MM.1S (cell line): ENCODE data around the gene RPS28.
"Not testable (repeated sequence)": the region's sequence is repeated elsewhere in the genome, so short reads cannot be mapped to it uniquely, and the experiment has no call there.

Experiments used
- DNase-seq: peaks from one replicate; pipeline ENCODE4 v3.0.0-alpha.2; 2015
- H2AFZ ChIP-seq: fragments of 300-600 bp; sonication (generic); 2 replicates; pipeline ENCODE4 v1.6.0; 2016; ENCODE audit warnings: antibody characterized with exemption, low read length
- H3F3A ChIP-seq: fragments of 300-600 bp; sonication (generic); 2 replicates; pipeline ENCODE4 v1.6.1; 2016; ENCODE audit warnings: mild to moderate bottlenecking, antibody characterized with exemption, low read length, moderate library complexity, mixed read lengths; ENCODE audit not compliant: insufficient read depth
- H3K27ac ChIP-seq: fragments of 300-600 bp; sonication (generic); 2 replicates; pipeline ENCODE4 v1.5.1; 2016; ENCODE audit warnings: mild to moderate bottlenecking, low read length
- H3K27me3 ChIP-seq: fragments of 300-600 bp; sonication (generic); replicated peaks from 2 replicates; pipeline ENCODE4 v1.6.0; 2016; ENCODE audit warnings: low read length; ENCODE audit not compliant: insufficient read depth
- H3K36me3 ChIP-seq: fragments of 300-600 bp; sonication (generic); replicated peaks from 2 replicates; pipeline ENCODE4 v1.6.1; 2016; ENCODE audit warnings: mild to moderate bottlenecking, low read length, mixed read lengths; ENCODE audit not compliant: insufficient read depth
- H3K4me1 ChIP-seq: fragments of 300-600 bp; sonication (generic); 2 replicates; pipeline ENCODE4 v1.6.1; 2016; ENCODE audit warnings: low read length, mixed read lengths
- H3K4me2 ChIP-seq: fragments of 300-600 bp; sonication (generic); 2 replicates; pipeline ENCODE4 v1.6.0; 2016; ENCODE audit warnings: low read depth, low read length
- H3K4me3 ChIP-seq: fragments of 300-600 bp; sonication (generic); 2 replicates; pipeline ENCODE4 v1.5.1; 2016; ENCODE audit warnings: low read length, mixed read lengths
- H3K79me2 ChIP-seq: fragments of 300-600 bp; sonication (generic); 2 replicates; pipeline ENCODE4 v1.6.1; 2016; ENCODE audit warnings: mixed run types, low read length, mixed read lengths
- H3K9ac ChIP-seq: fragments of 300-600 bp; sonication (generic); 2 replicates; pipeline ENCODE4 v1.6.1; 2016; ENCODE audit warnings: low read length, mixed read lengths
- H3K9me2 ChIP-seq: fragments of 300-600 bp; sonication (generic); replicated peaks from 2 replicates; pipeline ENCODE4 v1.6.1; 2016; ENCODE audit warnings: mild to moderate bottlenecking, low read length, mixed read lengths; ENCODE audit not compliant: insufficient read depth
- H3K9me3 ChIP-seq: fragments of 300-600 bp; sonication (generic); replicated peaks from 2 replicates; pipeline ENCODE4 v1.6.1; 2016; ENCODE audit warnings: mild to moderate bottlenecking, low read length, mixed read lengths; ENCODE audit not compliant: insufficient read depth
- H4K20me1 ChIP-seq: fragments of 300-600 bp; sonication (generic); 2 replicates; pipeline ENCODE4 v1.6.1; 2016; ENCODE audit warnings: mild to moderate bottlenecking, low read length, moderate library complexity, mixed read lengths; ENCODE audit not compliant: insufficient read depth
- CTCF ChIP-seq: fragments of 300-600 bp; sonication (generic); IDR thresholded peaks from 2 replicates; pipeline ENCODE4 v1.5.1; 2016; ENCODE audit warnings: antibody characterized with exemption, low read length, mixed read lengths
- EZH2 ChIP-seq: fragments of 300-600 bp; sonication (generic); optimal IDR thresholded peaks from 2 replicates; pipeline ENCODE3; 2017; ENCODE audit warnings: low read depth, mild to moderate bottlenecking, antibody characterized with exemption, low read length, mixed read lengths
- EZH2phosphoT487 ChIP-seq: fragments of 300-600 bp; sonication (generic); IDR thresholded peaks from 2 replicates; pipeline ENCODE4 v1.6.1; 2018; ENCODE audit warnings: antibody characterized with exemption, low read length

The RPS28 gene

GRCh38 chr19:8338835-8339234 is 17.5 kb downstream of the RPS28 start:
- no peak overlapping the region for H3K27ac ChIP-seq
- no peak overlapping the region for H3K9ac ChIP-seq
- H3K27me3 ChIP-seq: peaks cover 81% of the 10 kb centered on the region
- TF ChIP-seq EZH2: no peak
- H3K4me1 ChIP-seq: no peaks in the 10 kb centered on the region
- no peaks in the 10 kb centered on the region for H3K79me2 ChIP-seq
- no peak for DNase-seq
- H3K4me2 ChIP-seq: no peak overlapping the region
- no peaks in the 10 kb centered on the region for H3K9me3 ChIP-seq
- no peaks in the 10 kb centered on the region for H3K9me2 ChIP-seq
- no peaks in the 10 kb centered on the region for H3K36me3 ChIP-seq
- H3F3A ChIP-seq: no peaks in the 10 kb centered on the region; the same call in 1 of the 2 replicates
- no peaks in the 10 kb centered on the region; the same call in 1 of the 2 replicates for H4K20me1 ChIP-seq
- no peak overlapping the region for H2AFZ ChIP-seq
- no peak overlapping the region for H3K4me3 ChIP-seq

- no peaks in the 10 kb centered on the region for H3K4me1 ChIP-seq
- TF ChIP-seq CTCF: peak; percentile 16
- TF ChIP-seq EZH2: no peak
- H3K27ac ChIP-seq: no peak overlapping the region
These were observed 19.2 kb downstream of the RPS28 start for GRCh38 chr19:8340341-8341096.

GRCh38 chr19:8341504-8341903 is 20.2 kb downstream of the RPS28 start:
- H3K36me3 ChIP-seq, H2AFZ ChIP-seq, H3K4me1 ChIP-seq: not testable (repeated sequence)

More at GRCh38 chr19:8340341-8341096, 19.2 kb downstream of the RPS28 start:
- DNase-seq: no peak
- Histone ChIP-seq H3K4me3 (no peak overlapping the region), H3K36me3 (no peaks in the 10 kb centered on the region), H3K9me3 (no peaks in the 10 kb centered on the region), H2AFZ (no peak overlapping the region), H3K9ac (no peak overlapping the region), H3K79me2 (no peaks in the 10 kb centered on the region), H4K20me1 (no peaks in the 10 kb centered on the region), H3K9me2 (no peaks in the 10 kb centered on the region), H3F3A (no peaks in the 10 kb centered on the region; the same call in 1 of the 2 replicates), H3K27me3 (peaks cover 86% of the 10 kb centered on the region), H3K4me2 (no peak overlapping the region)

GRCh38 chr19:8342316-8342683 is 21.0 kb downstream of the RPS28 start:
- H3K9ac ChIP-seq: no peak overlapping the region
- no peak overlapping the region for H3K4me2 ChIP-seq

More at GRCh38 chr19:8341504-8341903, 20.2 kb downstream of the RPS28 start:
- not testable (repeated sequence) for H3K4me3 ChIP-seq, H3K79me2 ChIP-seq, H3F3A ChIP-seq, H3K9me3 ChIP-seq, H3K27ac ChIP-seq, H3K9me2 ChIP-seq, H3K9ac ChIP-seq, H4K20me1 ChIP-seq, H3K4me2 ChIP-seq, DNase-seq
- peaks cover 76% of the 10 kb centered on the region for H3K27me3 ChIP-seq

More at GRCh38 chr19:8342316-8342683, 21.0 kb downstream of the RPS28 start:
- no peak overlapping the region for H3K27ac ChIP-seq
- H3K9me3 ChIP-seq: no peaks in the 10 kb centered on the region
- H4K20me1 ChIP-seq: no peaks in the 10 kb centered on the region
- H3K9me2 ChIP-seq: no peaks in the 10 kb centered on the region
- no peak for DNase-seq
- no peak overlapping the region for H2AFZ ChIP-seq
- H3K4me1 ChIP-seq: no peaks in the 10 kb centered on the region
- H3K79me2 ChIP-seq: no peaks in the 10 kb centered on the region
- H3K36me3 ChIP-seq: no peaks in the 10 kb centered on the region
- H3K27me3 ChIP-seq: peaks cover 71% of the 10 kb centered on the region
- no peak overlapping the region for H3K4me3 ChIP-seq
- no peak for TF ChIP-seq EZH2phosphoT487
- H3F3A ChIP-seq: no peaks in the 10 kb centered on the region
